SJCRH30 (cell line): ENCODE measurements around the gene PLCH1. TPM values are rescaled to one million over a fixed set of nuclear protein-coding genes. Genes with fewer than 3 reads are reported as not detected.
A peak's percentile ranks its signal among the peaks of the same experiment; 100 is the strongest.

Experiments
- DNase-seq, 2 experiments: peaks; one replicate each; pipeline ENCODE4 v3.0.0-alpha.2; 2015 to 2020
- H3K27ac ChIP-seq: fragments of 250-450 bp; sonication (Bioruptor Pico); 2 replicates; pipeline ENCODE4 v1.5.1; 2020; ENCODE audit warnings: mild to moderate bottlenecking, moderate library complexity
- H3K27me3 ChIP-seq: fragments of 250-450 bp; sonication (Bioruptor Pico); 2 replicates; pipeline ENCODE4 v1.5.1; 2020; ENCODE audit warnings: mild to moderate bottlenecking, moderate library complexity
- H3K36me3 ChIP-seq: fragments of 250-450 bp; sonication (Bioruptor Pico); 2 replicates; pipeline ENCODE4 v1.5.1; 2020; ENCODE audit warnings: mild to moderate bottlenecking, moderate library complexity
- H3K4me1 ChIP-seq: fragments of 250-450 bp; sonication (Bioruptor Pico); 2 replicates; pipeline ENCODE4 v1.5.1; 2020; ENCODE audit warnings: mild to moderate bottlenecking, moderate library complexity
- H3K4me3 ChIP-seq: fragments of 250-450 bp; sonication (Bioruptor Pico); 2 replicates; pipeline ENCODE4 v1.5.1; 2020; ENCODE audit warnings: mild to moderate bottlenecking, moderate library complexity
- H3K9me3 ChIP-seq: fragments of 250-450 bp; sonication (Bioruptor Pico); replicated peaks from 2 replicates; pipeline ENCODE4 v1.5.1; 2020; ENCODE audit warnings: mild to moderate bottlenecking, moderate library complexity
- total RNA-seq: library from RNA; depleted of rRNA; stranded (reverse); fragments of >200 nt; shearing (Covaris generic); gene quantifications from 2 replicates; pipeline ENCODE4 v1.2.3, GENCODE V29; 2014

Gene PLCH1
- total RNA-seq, 1 experiment from 2014 or later = 0.61 TPM

DNA sequence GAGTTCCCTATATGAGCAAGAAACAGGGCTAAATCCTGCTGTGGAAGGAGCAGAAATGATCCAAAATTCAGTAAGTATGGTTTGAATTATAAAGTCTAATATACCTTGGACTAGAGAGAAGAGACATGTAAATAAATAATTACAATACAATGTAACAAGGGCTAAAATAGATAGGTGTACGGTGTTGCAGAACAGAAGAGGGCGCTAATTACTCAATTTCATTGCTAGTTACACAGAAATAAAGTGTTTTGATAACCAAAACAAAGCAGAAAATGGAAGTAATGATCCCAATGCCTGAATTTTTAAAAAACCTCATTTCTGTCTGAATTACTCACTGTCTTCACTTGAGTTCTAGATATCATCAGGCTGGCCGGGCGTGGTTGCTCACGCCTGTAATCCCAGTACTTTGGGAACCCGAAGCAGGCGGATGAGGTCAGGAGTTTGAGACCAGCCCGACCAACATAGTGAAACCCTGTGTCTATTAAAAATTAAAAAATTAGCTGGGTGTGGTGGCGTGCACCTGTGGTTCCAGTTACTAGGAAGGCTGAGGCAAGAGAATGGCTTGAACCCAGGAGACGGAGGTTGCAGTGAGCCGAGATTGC, 8.3 kb upstream of the PLCH1 start:
- H3K4me3 ChIP-seq = no peak overlapping the region
- DNase-seq = peak in 1 of 2 experiments; percentile 35
- H3K4me1 ChIP-seq = peaks cover 9% of the 10 kb centered on the region; the same call in 1 of the 2 replicates
- no peaks in the 10 kb centered on the region for H3K9me3 ChIP-seq
- no peak overlapping the region for H3K27ac ChIP-seq
- no peaks in the 10 kb centered on the region for H3K36me3 ChIP-seq
- no peaks in the 10 kb centered on the region for H3K27me3 ChIP-seq

DNA sequence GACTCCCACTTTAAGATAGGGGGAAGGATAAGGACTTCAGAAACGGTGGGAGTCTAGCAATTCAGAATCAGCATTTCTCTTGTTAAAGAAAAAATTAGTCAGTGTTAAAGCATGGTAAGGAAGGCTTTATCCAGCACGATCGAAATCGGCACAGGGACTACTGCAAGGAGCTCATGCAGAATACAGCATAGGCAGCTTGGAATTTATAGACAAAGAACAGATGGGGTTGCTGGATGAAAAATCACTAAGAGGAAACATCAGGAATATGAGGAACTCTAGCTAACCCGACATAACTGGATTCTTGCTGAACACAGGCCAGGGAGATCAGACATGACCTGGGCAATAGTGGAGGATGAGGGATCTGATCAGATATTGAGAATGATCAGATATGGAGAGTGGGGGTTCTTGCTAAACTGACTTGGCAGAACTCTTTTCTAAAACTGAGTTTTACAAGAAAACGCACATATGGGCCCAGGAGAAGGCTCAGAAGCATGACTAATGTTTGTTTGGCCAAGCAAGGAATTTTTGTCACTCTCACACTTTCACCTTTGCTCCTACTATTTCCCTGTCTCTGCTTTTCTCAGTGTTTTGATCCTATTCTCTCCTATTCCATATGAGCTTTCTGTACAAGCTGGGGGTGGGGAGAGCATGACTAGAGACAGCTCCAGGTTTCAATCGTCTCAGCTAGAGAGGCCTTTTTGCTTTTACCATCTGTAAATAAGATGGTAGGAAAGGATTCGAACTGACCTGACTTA, 3.9 kb upstream of the PLCH1 start:
- Histone ChIP-seq H3K36me3 (no peaks in the 10 kb centered on the region), H3K9me3 (no peaks in the 10 kb centered on the region), H3K27ac (peak overlapping the region; percentile 33; the same call in 1 of the 2 replicates), H3K27me3 (no peaks in the 10 kb centered on the region), H3K4me3 (peak overlapping the region; percentile 4; the same call in 1 of the 2 replicates), H3K4me1 (peaks cover 11% of the 10 kb centered on the region; the same call in 1 of the 2 replicates)
- peak in 1 of 2 experiments; percentile 14 for DNase-seq

DNA sequence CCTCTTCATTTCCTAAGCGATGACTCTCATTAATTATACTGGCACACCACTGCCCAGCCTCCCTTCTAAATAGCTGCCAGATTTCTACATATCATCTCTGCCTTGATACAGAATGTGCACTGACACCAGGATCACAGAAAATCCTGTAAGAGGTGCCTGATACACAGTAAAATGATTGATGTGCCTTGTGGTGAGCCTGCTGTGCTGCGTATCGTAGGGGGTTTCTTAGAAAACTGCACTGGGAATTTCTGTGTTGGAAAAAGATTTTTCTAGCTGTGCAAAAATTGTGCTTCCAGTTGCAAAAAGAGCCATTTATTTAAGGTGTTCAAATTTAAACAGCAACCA, 3.0 kb upstream of the PLCH1 start:
- Histone ChIP-seq H3K4me3 (no peak overlapping the region), H3K27me3 (no peaks in the 10 kb centered on the region), H3K9me3 (no peaks in the 10 kb centered on the region), H3K4me1 (peaks cover 11% of the 10 kb centered on the region; the same call in 1 of the 2 replicates), H3K27ac (no peak overlapping the region; the same call in 1 of the 2 replicates), H3K36me3 (no peaks in the 10 kb centered on the region)
- no peak for DNase-seq

DNA sequence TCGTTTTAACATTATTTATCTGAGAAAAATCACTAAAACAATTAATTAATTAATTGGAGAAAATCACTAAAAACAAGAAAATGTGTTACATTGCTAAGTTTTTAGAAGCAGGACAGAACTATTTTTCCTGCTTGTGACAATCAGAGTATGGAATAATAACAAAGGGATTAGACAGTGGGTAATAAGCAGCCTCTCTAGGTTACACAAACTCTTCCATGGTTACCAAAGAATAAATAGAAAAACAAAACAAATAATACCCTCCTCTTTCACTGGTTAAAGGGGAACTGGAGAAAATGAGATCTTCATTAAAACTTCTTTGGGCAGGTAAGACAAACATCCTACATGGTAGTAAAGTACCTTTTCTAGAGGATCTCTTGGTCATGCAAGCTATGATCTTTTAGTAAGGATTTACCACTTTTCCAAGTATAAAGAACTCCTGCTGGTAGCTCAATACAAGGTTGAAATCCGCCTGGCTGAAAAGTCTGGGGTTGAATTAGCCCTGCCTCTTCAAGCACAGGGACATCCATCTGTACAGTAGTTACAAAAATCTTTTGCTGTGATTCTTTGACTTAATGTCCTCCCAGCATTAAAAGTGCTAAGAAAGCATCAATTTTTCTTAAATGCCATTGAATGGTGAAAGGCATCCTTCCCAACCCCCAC, 2.5 kb upstream of the PLCH1 start:
- H3K36me3 ChIP-seq = no peaks in the 10 kb centered on the region
- DNase-seq = no peak
- H3K27ac ChIP-seq = no peak overlapping the region
- no peak overlapping the region for H3K4me3 ChIP-seq
- H3K27me3 ChIP-seq = no peaks in the 10 kb centered on the region
- peaks cover 11% of the 10 kb centered on the region; the same call in 1 of the 2 replicates for H3K4me1 ChIP-seq
- H3K9me3 ChIP-seq = no peaks in the 10 kb centered on the region

DNA sequence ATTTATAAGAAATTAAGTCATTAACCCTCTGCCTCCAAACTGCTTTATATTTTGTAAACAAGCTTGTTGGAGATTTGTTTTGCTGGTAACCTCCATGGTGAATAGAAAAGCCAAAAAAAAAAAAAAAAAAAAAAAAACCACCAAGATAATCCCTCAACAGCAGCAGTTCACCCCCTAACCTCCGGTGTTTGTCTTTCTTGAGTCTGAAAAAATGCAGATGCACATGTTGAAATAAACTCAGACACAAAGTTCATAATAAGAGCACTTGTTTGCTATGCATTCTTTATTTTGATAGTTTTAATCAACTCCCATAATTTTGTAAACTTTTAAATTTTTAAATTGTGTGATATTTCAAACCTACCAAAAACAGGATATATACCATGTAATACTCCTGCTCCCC, 1.8 kb upstream of the PLCH1 start:
- H3K27me3 ChIP-seq = no peaks in the 10 kb centered on the region
- H3K9me3 ChIP-seq = no peaks in the 10 kb centered on the region
- H3K27ac ChIP-seq = no peak overlapping the region
- H3K4me1 ChIP-seq = peaks cover 11% of the 10 kb centered on the region; the same call in 1 of the 2 replicates
- no peak overlapping the region for H3K4me3 ChIP-seq
- DNase-seq = no peak
- H3K36me3 ChIP-seq = no peaks in the 10 kb centered on the region

DNA sequence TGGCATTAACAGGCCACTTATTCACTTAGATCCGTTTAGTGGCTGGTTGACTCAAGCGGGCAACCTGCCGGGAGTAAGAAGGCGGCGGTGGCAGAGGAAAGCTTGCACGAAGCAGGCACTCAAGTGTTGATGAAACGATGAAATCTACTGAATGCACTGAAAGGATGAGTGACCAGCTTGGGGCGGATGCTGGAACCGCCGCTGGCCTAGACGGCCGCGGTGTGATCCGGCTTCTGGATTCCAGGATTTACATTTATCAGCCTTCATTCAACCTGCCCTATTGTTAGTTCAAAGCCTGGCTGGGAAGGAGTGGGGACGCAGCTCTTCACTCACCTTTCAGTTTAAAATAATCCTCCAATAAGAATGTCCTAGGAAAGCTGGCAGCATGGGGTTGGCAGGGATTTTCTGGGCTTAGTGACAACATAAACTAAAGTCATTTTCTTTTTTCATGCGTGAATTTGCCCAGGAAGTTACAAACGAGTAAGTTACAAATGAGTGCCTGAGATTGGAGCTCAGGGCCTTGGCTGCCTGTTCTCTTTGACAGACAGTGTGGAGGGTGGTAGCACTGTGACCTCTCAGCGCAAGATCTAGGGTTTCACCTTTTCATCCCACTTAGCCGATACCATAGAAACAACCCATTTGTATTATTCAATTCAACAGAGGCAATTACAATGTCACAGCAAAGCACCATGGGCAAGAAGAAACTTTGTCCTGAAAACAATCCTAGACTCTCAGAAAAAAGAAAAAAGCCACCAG, 1.1 kb upstream of the PLCH1 start:
- Histone ChIP-seq H3K9me3 (no peaks in the 10 kb centered on the region), H3K4me3 (peak overlapping the region; percentile 62), H3K4me1 (peaks cover 11% of the 10 kb centered on the region; the same call in 1 of the 2 replicates), H3K27ac (no peak overlapping the region), H3K27me3 (no peaks in the 10 kb centered on the region), H3K36me3 (no peaks in the 10 kb centered on the region)
- peak in 1 of 2 experiments; percentile 45 for DNase-seq

DNA sequence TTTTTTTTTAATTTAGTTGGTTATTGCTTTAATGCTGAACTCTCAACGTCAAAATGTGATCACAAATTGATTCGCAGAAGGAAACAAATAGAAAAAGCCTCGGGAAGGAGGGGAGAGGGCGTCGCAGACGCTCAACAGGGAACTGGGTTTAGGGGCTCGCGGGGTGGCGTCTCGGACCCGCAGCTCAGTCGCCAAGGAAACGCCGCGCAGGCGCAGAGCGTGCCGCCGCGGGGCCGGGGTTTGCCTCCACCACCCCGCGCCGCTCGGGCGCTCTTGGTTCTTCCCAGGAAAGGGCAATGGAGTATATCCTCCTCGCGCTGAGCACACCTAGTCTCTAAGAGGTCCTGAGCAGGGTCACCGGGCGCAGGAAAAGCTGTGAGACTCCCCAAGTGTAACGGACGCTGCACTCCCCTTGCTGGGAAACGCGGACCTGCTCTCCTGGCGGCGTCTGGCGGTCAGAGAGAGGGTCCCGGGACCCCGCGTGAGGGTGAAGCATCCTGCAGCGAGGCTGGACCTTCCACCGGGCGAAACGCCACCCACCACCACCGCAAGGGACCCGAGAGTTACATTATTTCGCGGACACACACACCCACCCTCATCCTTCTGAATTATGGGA, 753 bp downstream of the PLCH1 start:
- H3K9me3 ChIP-seq = no peaks in the 10 kb centered on the region
- H3K36me3 ChIP-seq = no peaks in the 10 kb centered on the region
- DNase-seq = peak; percentile 62 to 75
- peaks cover 11% of the 10 kb centered on the region; the same call in 1 of the 2 replicates for H3K4me1 ChIP-seq
- peak overlapping the region; percentile 62 for H3K4me3 ChIP-seq
- no peaks in the 10 kb centered on the region for H3K27me3 ChIP-seq
- no peak overlapping the region for H3K27ac ChIP-seq

DNA sequence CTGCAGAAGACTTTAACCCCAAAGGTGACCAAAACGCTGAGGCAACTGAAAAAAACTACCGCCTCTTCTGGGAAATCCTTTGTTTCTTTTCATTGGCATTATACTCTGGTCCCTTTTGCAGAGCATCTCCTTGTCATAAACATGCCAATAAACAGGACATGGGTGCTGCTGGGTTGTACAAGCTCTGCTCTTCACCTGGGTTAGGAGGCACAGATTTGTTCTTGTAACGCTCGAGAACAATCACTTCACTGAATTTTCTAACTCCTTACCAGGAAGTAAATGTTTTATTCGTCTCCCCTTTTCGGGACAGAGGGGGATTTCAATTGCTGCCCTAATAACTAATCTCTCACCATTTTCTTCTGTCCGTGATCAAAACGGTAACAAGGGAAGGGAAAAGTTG, 1.3 kb downstream of the PLCH1 start:
- H3K36me3 ChIP-seq = no peaks in the 10 kb centered on the region
- H3K4me1 ChIP-seq = peaks cover 7% of the 10 kb centered on the region; the same call in 1 of the 2 replicates
- H3K9me3 ChIP-seq = no peaks in the 10 kb centered on the region
- H3K27ac ChIP-seq = no peak overlapping the region
- H3K27me3 ChIP-seq = no peaks in the 10 kb centered on the region
- DNase-seq = no peak
- peak overlapping the region; percentile 62 for H3K4me3 ChIP-seq

DNA sequence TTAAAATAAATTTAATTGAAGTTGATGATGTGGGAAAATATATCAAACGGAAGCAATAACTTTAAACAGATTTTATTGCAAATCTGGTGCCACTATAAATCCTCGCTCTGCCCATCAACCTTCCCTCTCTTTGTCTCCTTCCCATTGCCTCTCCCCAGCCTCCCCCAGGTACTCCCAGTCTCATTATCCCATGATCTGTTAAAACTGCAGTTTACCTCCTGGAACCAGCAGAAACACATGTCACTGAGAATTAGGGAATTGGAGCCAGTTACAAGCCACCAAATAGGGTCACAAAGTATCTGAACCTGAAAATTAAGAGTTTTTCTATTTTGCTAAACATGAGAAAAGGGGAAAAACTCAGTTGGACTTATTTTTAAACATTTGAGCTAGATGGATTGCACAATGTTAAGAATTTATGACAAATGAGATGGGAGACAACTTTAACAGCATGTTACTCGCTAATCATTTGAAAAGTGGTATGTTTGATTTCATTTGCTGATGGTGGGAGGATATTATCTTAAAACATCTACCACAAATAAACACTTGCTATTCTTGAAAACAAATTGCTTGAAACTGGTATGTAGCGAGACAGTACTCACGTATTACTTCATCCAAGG, 2.4 kb downstream of the PLCH1 start:
- Histone ChIP-seq H3K9me3 (no peaks in the 10 kb centered on the region), H3K27ac (no peak overlapping the region), H3K4me3 (no peak overlapping the region), H3K36me3 (no peaks in the 10 kb centered on the region), H3K27me3 (no peaks in the 10 kb centered on the region), H3K4me1 (peaks cover 3% of the 10 kb centered on the region; the same call in 1 of the 2 replicates)
- DNase-seq = no peak

DNA sequence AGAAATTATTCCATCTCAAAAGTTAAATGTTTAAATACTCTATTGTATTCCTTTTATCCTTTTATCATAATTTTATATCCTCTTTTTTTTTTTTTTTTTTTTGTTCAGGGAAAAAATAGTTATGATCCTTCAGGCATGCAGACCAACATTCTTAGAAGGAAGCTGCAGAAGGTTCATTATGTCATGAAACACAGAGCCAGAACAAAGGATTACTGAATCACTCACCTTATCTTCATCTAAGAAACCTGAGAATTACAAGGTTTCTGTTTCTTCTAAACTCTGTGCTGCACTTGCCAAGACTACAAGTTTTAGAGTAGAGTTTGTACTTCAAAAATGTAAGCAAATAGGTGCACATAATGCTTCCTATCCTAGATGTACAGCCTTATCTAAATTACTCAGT, 3.3 kb downstream of the PLCH1 start:
- Histone ChIP-seq H3K4me3 (no peak overlapping the region), H3K36me3 (no peaks in the 10 kb centered on the region), H3K27me3 (no peaks in the 10 kb centered on the region), H3K27ac (no peak overlapping the region), H3K4me1 (peaks cover 3% of the 10 kb centered on the region; the same call in 1 of the 2 replicates), H3K9me3 (no peaks in the 10 kb centered on the region)
- DNase-seq = no peak

DNA sequence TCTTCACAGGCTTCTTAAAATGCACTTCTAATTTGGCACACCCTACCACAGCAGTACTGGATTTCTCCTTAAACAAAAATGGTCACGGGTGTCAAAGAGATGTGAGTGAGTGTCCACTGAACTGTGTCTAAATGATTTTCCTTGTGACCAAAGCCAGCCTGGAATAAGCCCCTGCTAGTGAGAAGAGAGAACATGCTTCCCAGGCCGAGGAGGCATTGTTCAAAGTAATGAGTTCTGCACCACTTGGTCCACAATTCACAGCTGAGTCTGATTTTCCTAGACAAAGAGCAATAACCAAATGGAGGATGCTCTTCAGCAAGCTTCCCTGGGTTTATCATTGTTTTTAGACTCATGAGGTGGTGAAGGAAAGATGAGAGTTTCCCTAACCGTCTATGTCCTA, 3.8 kb downstream of the PLCH1 start:
- no peak for DNase-seq
- Histone ChIP-seq H3K4me1 (no peaks in the 10 kb centered on the region), H3K36me3 (no peaks in the 10 kb centered on the region), H3K4me3 (no peak overlapping the region), H3K27ac (no peak overlapping the region), H3K27me3 (no peaks in the 10 kb centered on the region), H3K9me3 (no peaks in the 10 kb centered on the region)

DNA sequence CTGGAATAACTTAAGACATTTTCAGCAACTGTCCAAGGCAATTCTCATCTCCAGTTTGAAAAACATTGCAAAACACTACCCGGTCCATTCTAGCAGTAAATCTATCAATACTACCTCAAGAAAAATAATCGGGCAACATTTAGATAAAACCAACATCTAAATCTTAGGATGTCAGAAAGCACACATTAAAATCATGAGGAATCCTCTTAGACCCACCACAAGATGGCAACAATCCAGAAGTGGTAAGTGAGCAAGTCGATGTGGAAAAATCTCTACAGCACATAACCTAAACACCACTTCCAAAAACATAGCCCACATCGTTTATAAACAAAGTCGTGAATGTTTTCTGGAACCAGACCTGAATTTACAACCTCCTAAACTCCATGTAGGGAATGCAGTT, 5.7 kb downstream of the PLCH1 start:
- H3K9me3 ChIP-seq = no peaks in the 10 kb centered on the region
- peak in 1 of 2 experiments; percentile 22 for DNase-seq
- H3K4me3 ChIP-seq = no peak overlapping the region
- no peak overlapping the region for H3K27ac ChIP-seq
- H3K36me3 ChIP-seq = no peaks in the 10 kb centered on the region
- no peaks in the 10 kb centered on the region for H3K27me3 ChIP-seq
- no peaks in the 10 kb centered on the region for H3K4me1 ChIP-seq

DNA sequence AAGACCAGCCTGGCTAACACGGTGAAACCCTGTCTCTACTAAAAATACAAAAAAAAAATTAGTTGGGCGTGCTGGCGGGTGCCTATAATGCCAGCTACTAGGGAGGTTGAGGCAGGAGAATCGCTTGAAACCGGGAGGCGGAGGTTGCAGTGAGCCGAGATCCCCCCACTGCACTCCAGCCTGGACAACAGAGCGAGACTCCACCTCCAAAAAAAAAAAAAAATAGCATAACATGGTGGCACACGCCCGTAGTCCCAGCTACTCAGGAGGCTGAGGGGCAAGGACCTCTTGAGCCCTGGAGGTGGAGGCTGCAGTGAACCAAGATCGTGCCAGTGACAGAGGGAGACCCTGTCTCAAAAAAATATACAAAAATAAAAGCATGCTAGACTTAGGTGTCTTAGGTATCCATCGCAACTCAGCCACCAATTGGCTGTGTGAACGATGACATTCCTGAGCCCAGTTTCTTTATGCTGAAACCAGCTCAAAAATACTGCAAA, 6.2 kb downstream of the PLCH1 start:
- Histone ChIP-seq H3K27ac (no peak overlapping the region), H3K9me3 (no peaks in the 10 kb centered on the region), H3K4me3 (no peak overlapping the region)

More for the DNA sequence above, 6.2 kb downstream of the PLCH1 start:
- Histone ChIP-seq H3K4me1 (no peaks in the 10 kb centered on the region), H3K36me3 (no peaks in the 10 kb centered on the region), H3K27me3 (no peaks in the 10 kb centered on the region)
- DNase-seq = no peak
